Psoas muscle (tissue), 8 donors: ENCODE measurements around the gene CCT6B. TPM values are rescaled to one million over a fixed set of nuclear protein-coding genes. Genes with fewer than 3 reads are reported as not detected.
"Not testable (repeated sequence)": the region's sequence is repeated elsewhere in the genome, so short reads cannot be mapped to it uniquely, and the experiment has no call there.

Source experiments
- ATAC-seq, 4 donors: fragments of 200-7000 bp; cut with Tn5 transposase; one replicate each; pipeline ENCODE4 v1.9.1; 2020; ENCODE audit warnings: moderate library complexity in 3 of 4, mild to moderate bottlenecking in 2 of 4
- DNase-seq, 2 donors: peaks; one replicate each; pipeline ENCODE4 v3.0.0-alpha.2; 2020
- H3K27ac ChIP-seq: fragments of 200-600 bp; one replicate; pipeline ENCODE4 v1.8.0; 2022
- H3K27me3 ChIP-seq, 3 donors: fragments of 200-600 bp in 1 of 3; one replicate each; pipeline versions ENCODE4 v1.6.1 to v1.8.0; 2013 to 2022; ENCODE audit warnings: low read length in 2 of 3, mild to moderate bottlenecking in 2 of 3, moderate library complexity in 1 of 3; ENCODE audit not compliant: insufficient read depth in 3 of 3
- H3K36me3 ChIP-seq, 2 donors: fragments of 200-600 bp in 1 of 2; one replicate each; pipeline versions ENCODE4 v1.6.1 to v1.8.0; 2013 to 2022; ENCODE audit warnings: low read depth in 1 of 2, mild to moderate bottlenecking in 1 of 2, moderate library complexity in 1 of 2; ENCODE audit not compliant: insufficient read depth in 1 of 2
- H3K4me1 ChIP-seq: fragments of 200-600 bp; one replicate; pipeline ENCODE4 v1.8.0; 2022
- H3K4me3 ChIP-seq: fragments of 200-600 bp; one replicate; pipeline ENCODE4 v1.8.0; 2022; ENCODE audit warnings: mild to moderate bottlenecking
- H3K9me3 ChIP-seq: fragments of 200-600 bp; one replicate; pipeline ENCODE4 v1.8.0; 2022
- CTCF ChIP-seq: fragments of 200-600 bp; IDR thresholded peaks from one replicate; pipeline ENCODE4 v1.8.0; 2022; ENCODE audit warnings: antibody characterized with exemption
- WGBS, 3 donors: extraction: QIAGEN DNeasy Blood & Tissue Kit; methylation state at CpG; one replicate each; pipeline versions ENCODE4 v1.1.6 to v1.1.7; 2013; 5-methylcytosine and 5-hydroxymethylcytosine counted together
- intact Hi-C, 2 donors: fragments of 100-400 bp; cut with DNase I; formaldehyde crosslinking; loops; one replicate each; pipeline versions ENCODE4 v1.11.0 to v1.14.2; 2022
- polyA plus RNA-seq, 3 donors: library from polyadenylated mRNA; stranded (reverse); fragments of 200-250 nt; gene quantifications; one replicate each; pipeline ENCODE4 v1.2.3, GENCODE V29; 2013
- total RNA-seq, 4 donors: library from RNA; stranded (reverse); fragmentation: NEBNext Ultra II Directional in 2 of 4; extraction: Animal tissue kit (Norgen Biotek cat#: 25700) in 2 of 4; gene quantifications; one replicate each; pipeline versions ENCODE4 v1.2.1 to v1.2.4, GENCODE V29; 2021 to 2023
- donor health status: healthy with polysubstance abuse.
- donor health status: DM: no; HTN: no; CAD: no; lungs with moderate emphysema.
- donor health status: Bipolar disorder and iron deficiency.
- donor health status: healthy.
- donor health status: DM: yes; HTN: yes; CAD: no.
- donor health status: DM: no; HTN: no; CAD: no.
- donor health status: DM: no; HTN: no; CAD: no.
- donor health status: DM: yes; HTN: yes; CAD: no.

CCT6B gene
- total and polyA plus RNA-seq, 7 donors, result 0.74 to 5.2 (median 2.4) TPM

- Histone ChIP-seq H3K9me3 (no peaks in the 10 kb centered on the region), H3K27ac (peak overlapping the region; percentile 99), H3K27me3 (no peaks in the 10 kb centered on the region), H3K4me3 (peak overlapping the region; percentile 98), H3K36me3 (peaks cover 0 to 10% of the 10 kb centered on the region in 2 donors), H3K4me1 (peaks cover 20% of the 10 kb centered on the region)
- ATAC-seq (no peak), DNase-seq (no peak)
- WGBS, 3 donors, result 86 to 92% (median 87%) methylated on average over 7 of the region's 7 CpGs
- intact Hi-C loops, result no loop called here
- no peak for TF ChIP-seq CTCF
Measured at GRCh38 chr17:34979153-34979552, 17.9 kb upstream of the CCT6B start.

GRCh38 chr17:34974794-34975785 is 13.8 kb upstream of the CCT6B start:
- intact Hi-C loops, result no loop called here
- Histone ChIP-seq H3K9me3 (no peaks in the 10 kb centered on the region), H3K27me3 (no peaks in the 10 kb centered on the region), H3K27ac (no peak overlapping the region), H3K4me3 (no peak overlapping the region), H3K36me3 (peaks cover 0 to 15% of the 10 kb centered on the region in 2 donors), H3K4me1 (peaks cover 7% of the 10 kb centered on the region)
- DNase-seq, result no peak
- 81 to 84% (median 82%) methylated on average over 3 of the region's 3 CpGs for WGBS, 3 donors
- no peak for TF ChIP-seq CTCF
- no peak for ATAC-seq

- Histone ChIP-seq H3K4me1 (peaks cover under 1% of the 10 kb centered on the region), H3K4me3 (no peak overlapping the region), H3K9me3 (no peaks in the 10 kb centered on the region), H3K36me3 (peaks cover 0 to 19% of the 10 kb centered on the region in 2 donors), H3K27me3 (no peaks in the 10 kb centered on the region), H3K27ac (no peak overlapping the region)
- WGBS, 3 donors, result 36 to 54% (median 48%) methylated on average over 2 of the region's 2 CpGs
- ATAC-seq (no peak), DNase-seq (no peak)
- intact Hi-C loops, result no loop called here
- no peak for TF ChIP-seq CTCF
Measured at GRCh38 chr17:34974179-34974578, 12.9 kb upstream of the CCT6B start.

GRCh38 chr17:34958438-34958837 is 2.8 kb downstream of the CCT6B start:
- no peak for TF ChIP-seq CTCF
- WGBS, 3 donors, result 74 to 83% (median 77%) methylated on average over 1 of the region's 1 CpG
- no peak for ATAC-seq
- intact Hi-C loops, result no loop called here
- Histone ChIP-seq H3K4me3 (no peak overlapping the region), H3K4me1 (peaks cover 12% of the 10 kb centered on the region), H3K27me3 (no peaks in the 10 kb centered on the region), H3K27ac (no peak overlapping the region), H3K36me3 (peaks cover 0 to 4% of the 10 kb centered on the region in 2 donors), H3K9me3 (no peaks in the 10 kb centered on the region)
- no peak for DNase-seq

GRCh38 chr17:34950780-34951179 is 10.5 kb downstream of the CCT6B start:
- H3K27ac ChIP-seq, H3K27me3 ChIP-seq, H3K9me3 ChIP-seq, H3K4me1 ChIP-seq, intact Hi-C loops, ATAC-seq, H3K4me3 ChIP-seq, DNase-seq, H3K36me3 ChIP-seq: not testable (repeated sequence)
- 90 to 93% (median 91%) methylated on average over 4 of the region's 4 CpGs for WGBS, 3 donors
